Osteoblast (primary cell): Measurements from ENCODE around the gene TTLL9. TPM values are rescaled to one million over a fixed set of nuclear protein-coding genes. Genes with fewer than 3 reads are reported as not detected.

ENCODE experiments used
- DNase-seq: peaks from one replicate; pipeline ENCODE4 v3.0.0; 2011; ENCODE audit warnings: low spot score, mixed read lengths; ENCODE audit not compliant: insufficient read length; ENCODE audit errors: missing footprints
- H2AFZ ChIP-seq: 2 replicates; pipeline ENCODE4 v1.6.0; 2011; ENCODE audit warnings: mild to moderate bottlenecking, low read length
- H3K27ac ChIP-seq: 2 replicates; pipeline ENCODE4 v1.5.1; 2011; ENCODE audit warnings: mild to moderate bottlenecking, low read depth, low read length, moderate library complexity
- H3K27me3 ChIP-seq: 2 replicates; pipeline ENCODE4 v1.6.0; 2012; ENCODE audit warnings: mild to moderate bottlenecking, control low read depth, inconsistent platforms, low read length, moderate library complexity; ENCODE audit not compliant: insufficient read depth
- H3K36me3 ChIP-seq: 2 replicates; pipeline ENCODE4 v1.5.1; 2011; ENCODE audit warnings: mild to moderate bottlenecking, low read length, control low read depth, moderate library complexity; ENCODE audit not compliant: insufficient read depth
- H3K4me1 ChIP-seq: 2 replicates; pipeline ENCODE4 v1.5.1; 2011; ENCODE audit warnings: mild to moderate bottlenecking, low read length, control low read depth, moderate library complexity; ENCODE audit not compliant: insufficient read depth
- H3K4me2 ChIP-seq: 2 replicates; pipeline ENCODE4 v1.6.0; 2011; ENCODE audit warnings: mild to moderate bottlenecking, low read length; ENCODE audit not compliant: insufficient read depth
- H3K4me3 ChIP-seq: fragments of 200-600 bp; sonication (generic); 3 replicates; pipeline ENCODE4 v1.5.1; 2012; ENCODE audit warnings: mild to moderate bottlenecking, low read length, inconsistent platforms; ENCODE audit not compliant: insufficient read depth
- H3K79me2 ChIP-seq: 2 replicates; pipeline ENCODE4 v1.6.0; 2012; ENCODE audit warnings: mild to moderate bottlenecking, low read length, control low read depth, inconsistent platforms; ENCODE audit not compliant: insufficient read depth
- H3K9me3 ChIP-seq: 2 replicates; pipeline ENCODE4 v1.5.1; 2011; ENCODE audit warnings: low read depth, low read length, control low read depth
- H4K20me1 ChIP-seq: 2 replicates; pipeline ENCODE4 v1.6.0; 2012; ENCODE audit warnings: mild to moderate bottlenecking, low read length, control low read depth; ENCODE audit not compliant: insufficient read depth
- CTCF ChIP-seq: IDR thresholded peaks from 2 replicates; pipeline ENCODE4 v1.5.1; 2011; ENCODE audit warnings: mild to moderate bottlenecking, low read depth, low read length, moderate library complexity; ENCODE audit errors: extremely low read depth
- total RNA-seq: library from RNA; depleted of rRNA; stranded (reverse); fragments of >200 nt; gene quantifications from 2 replicates; pipeline ENCODE4 v1.2.3, GENCODE V29; 2012

Gene TTLL9
- total RNA-seq, 1 donor: 0.72 TPM

GRCh38 chr20:31853481-31853880, 17.0 kb upstream of the TTLL9 start:
- no peaks in the 10 kb centered on the region for H4K20me1 ChIP-seq
- H3K4me1 ChIP-seq: no peaks in the 10 kb centered on the region
- no peak for TF ChIP-seq CTCF
- no peak overlapping the region for H3K4me3 ChIP-seq
- no peaks in the 10 kb centered on the region for H3K79me2 ChIP-seq
- no peak for DNase-seq
- H3K27ac ChIP-seq: no peak overlapping the region
- H3K36me3 ChIP-seq: no peaks in the 10 kb centered on the region
- no peak overlapping the region for H2AFZ ChIP-seq
- no peak overlapping the region for H3K4me2 ChIP-seq
- H3K27me3 ChIP-seq: peaks cover 60% of the 10 kb centered on the region
- H3K9me3 ChIP-seq: no peaks in the 10 kb centered on the region

GRCh38 chr20:31856516-31856915, 13.9 kb upstream of the TTLL9 start:
- Histone ChIP-seq H3K27me3 (peaks cover 64% of the 10 kb centered on the region), H3K9me3 (no peaks in the 10 kb centered on the region), H4K20me1 (no peaks in the 10 kb centered on the region), H3K4me3 (no peak overlapping the region), H3K36me3 (no peaks in the 10 kb centered on the region), H3K27ac (no peak overlapping the region), H3K79me2 (no peaks in the 10 kb centered on the region), H3K4me1 (no peaks in the 10 kb centered on the region), H3K4me2 (no peak overlapping the region), H2AFZ (no peak overlapping the region)
- DNase-seq: peak; percentile 49
- TF ChIP-seq CTCF: no peak

GRCh38 chr20:31857861-31858759, 12.3 kb upstream of the TTLL9 start:
- Histone ChIP-seq H2AFZ (no peak overlapping the region), H3K4me3 (no peak overlapping the region), H3K9me3 (no peaks in the 10 kb centered on the region), H3K27me3 (peaks cover 74% of the 10 kb centered on the region), H3K79me2 (no peaks in the 10 kb centered on the region), H3K4me1 (no peaks in the 10 kb centered on the region), H3K27ac (no peak overlapping the region), H4K20me1 (no peaks in the 10 kb centered on the region), H3K4me2 (no peak overlapping the region), H3K36me3 (no peaks in the 10 kb centered on the region)
- no peak for TF ChIP-seq CTCF
- DNase-seq: no peak

GRCh38 chr20:31858760-31859083, 11.7 kb upstream of the TTLL9 start:
- no peak for DNase-seq
- H3K27me3 ChIP-seq: peaks cover 73% of the 10 kb centered on the region
- H2AFZ ChIP-seq: no peak overlapping the region
- H3K79me2 ChIP-seq: no peaks in the 10 kb centered on the region
- TF ChIP-seq CTCF: no peak
- H3K4me2 ChIP-seq: no peak overlapping the region
- no peaks in the 10 kb centered on the region for H3K4me1 ChIP-seq
- H3K36me3 ChIP-seq: no peaks in the 10 kb centered on the region
- no peaks in the 10 kb centered on the region for H4K20me1 ChIP-seq
- H3K9me3 ChIP-seq: no peaks in the 10 kb centered on the region
- no peak overlapping the region for H3K27ac ChIP-seq
- no peak overlapping the region for H3K4me3 ChIP-seq
